ENCODE measurements around the gene PLEK.
"Not testable (repeated sequence)": the region's sequence is repeated elsewhere in the genome, so short reads cannot be mapped to it uniquely, and the experiment has no call there.

PLEK gene

GRCh38 chr2:68418855-68419254 is 53.8 kb downstream of the PLEK start:
- DNase-seq = no peak

GRCh38 chr2:68420254-68420910 is 55.3 kb downstream of the PLEK start:
- DNase-seq = no peak

- no peak for DNase-seq
Measured at GRCh38 chr2:68423966-68424650, 59.0 kb downstream of the PLEK start.

GRCh38 chr2:68425503-68425902 is 60.4 kb downstream of the PLEK start:
- DNase-seq = no peak

- no peak for DNase-seq
Measured at GRCh38 chr2:68426446-68426845, 61.4 kb downstream of the PLEK start.

GRCh38 chr2:68426848-68427579 is 61.9 kb downstream of the PLEK start:
- no peak for DNase-seq

GRCh38 chr2:68428126-68428525 is 63.0 kb downstream of the PLEK start:
- DNase-seq = no peak

GRCh38 chr2:68428746-68429145 is 63.7 kb downstream of the PLEK start:
- DNase-seq = no peak

GRCh38 chr2:68429311-68429826 is 64.3 kb downstream of the PLEK start:
- DNase-seq = no peak

- DNase-seq = no peak
Measured at GRCh38 chr2:68431316-68431972, 66.4 kb downstream of the PLEK start.

GRCh38 chr2:68432696-68433658 is 67.9 kb downstream of the PLEK start:
- no peak for DNase-seq

- DNase-seq = no peak
Measured at GRCh38 chr2:68434981-68435380, 69.9 kb downstream of the PLEK start.

- no peak for DNase-seq
Measured at GRCh38 chr2:68435615-68436014, 70.5 kb downstream of the PLEK start.

- no peak for DNase-seq
Measured at GRCh38 chr2:68436270-68436669, 71.2 kb downstream of the PLEK start.

GRCh38 chr2:68438455-68439303 is 73.6 kb downstream of the PLEK start:
- no peak for DNase-seq

- peak; percentile 69 to 84 for DNase-seq
Measured at GRCh38 chr2:68441179-68441993, 76.3 kb downstream of the PLEK start.

- DNase-seq = no peak
Measured at GRCh38 chr2:68441994-68442322, 76.9 kb downstream of the PLEK start.

GRCh38 chr2:68446425-68446824 is 81.3 kb downstream of the PLEK start:
- not testable (repeated sequence) for DNase-seq
